ENCODE data around the gene GSTP1.
"Not testable (repeated sequence)": the region's sequence is repeated elsewhere in the genome, so short reads cannot be mapped to it uniquely, and the experiment has no call there.

The GSTP1 gene

GRCh38 chr11:67594480-67594879 lies 10.9 kb downstream of the GSTP1 start:
- DNase-seq (ENCODE audit: insufficient read length, low spot score) = no peak
- FAIRE-seq = no peak

GRCh38 chr11:67596753-67597300 lies 13.2 kb downstream of the GSTP1 start:
- FAIRE-seq = no peak
- no peak for DNase-seq (ENCODE audit: insufficient read length, low spot score)

GRCh38 chr11:67597458-67597857 lies 13.8 kb downstream of the GSTP1 start:
- FAIRE-seq; DNase-seq (ENCODE audit: insufficient read length, low spot score): not testable (repeated sequence)

- not testable (repeated sequence) for FAIRE-seq
These were observed 14.4 kb downstream of the GSTP1 start for GRCh38 chr11:67597963-67598362.

DNA sequence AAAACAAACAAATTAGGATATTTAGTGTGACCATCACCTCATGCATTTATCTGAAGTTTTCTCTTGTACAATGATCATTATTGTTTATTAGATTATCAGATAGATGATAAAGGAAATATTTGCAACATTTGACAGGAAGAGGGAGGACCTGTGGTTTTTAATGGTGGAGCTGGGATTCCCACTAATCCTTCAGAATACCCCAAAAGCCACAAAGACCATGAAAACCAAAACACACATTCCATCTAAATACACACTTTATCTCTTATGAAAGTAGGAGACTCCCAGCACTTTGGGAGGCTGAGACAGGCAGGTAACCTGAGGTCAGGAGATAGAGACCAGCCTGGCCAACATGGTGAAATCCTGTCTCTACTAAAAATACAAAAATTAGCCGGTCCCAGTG lies 15.5 kb downstream of the GSTP1 start:
- no peak for DNase-seq (ENCODE audit: insufficient read length, low spot score)
- no peak for FAIRE-seq

More at GRCh38 chr11:67597963-67598362, 14.4 kb downstream of the GSTP1 start:
- not testable (repeated sequence) for DNase-seq (ENCODE audit: insufficient read length, low spot score)

DNA sequence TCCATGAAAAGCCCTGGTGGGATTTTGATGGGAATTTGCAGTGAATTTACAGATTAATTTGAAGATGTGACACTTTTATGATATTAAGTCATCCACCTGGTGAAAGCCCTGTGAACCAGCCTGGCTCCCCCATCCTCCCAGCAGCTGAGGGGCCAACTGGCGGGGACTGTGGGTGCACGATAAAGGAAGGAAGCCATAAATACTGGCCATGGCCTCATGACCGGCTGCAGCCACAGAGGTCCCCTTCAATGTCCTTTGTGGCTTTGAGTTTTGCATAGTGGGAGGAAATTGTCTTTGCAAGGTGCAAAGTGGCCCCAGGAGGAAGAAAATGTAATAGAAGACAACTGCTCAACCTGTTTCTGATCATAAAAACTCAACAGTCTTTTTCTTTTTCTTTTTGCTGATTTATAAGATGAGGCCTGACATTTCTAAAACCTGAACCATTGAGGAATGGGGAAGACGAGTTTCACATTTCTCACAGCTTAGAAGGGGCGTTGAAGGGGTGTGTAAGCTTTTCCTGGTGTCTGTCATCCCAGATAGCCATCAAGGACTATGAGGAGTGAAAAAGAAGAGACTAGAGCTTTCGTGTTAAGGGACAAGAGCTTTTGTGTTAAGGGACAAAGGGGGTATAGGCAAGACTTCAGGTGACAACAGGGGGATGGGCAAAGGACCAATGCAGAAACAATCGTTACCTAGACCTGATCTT lies 16.9 kb downstream of the GSTP1 start:
- FAIRE-seq = no peak
- DNase-seq (ENCODE audit: insufficient read length, low spot score) = no peak

- DNase-seq (ENCODE audit: insufficient read length, low spot score) = no peak
- no peak for FAIRE-seq
These were observed 17.5 kb downstream of the GSTP1 start for GRCh38 chr11:67601098-67601497.

GRCh38 chr11:67604119-67604518 lies 20.5 kb downstream of the GSTP1 start:
- FAIRE-seq = not testable (repeated sequence)

DNA sequence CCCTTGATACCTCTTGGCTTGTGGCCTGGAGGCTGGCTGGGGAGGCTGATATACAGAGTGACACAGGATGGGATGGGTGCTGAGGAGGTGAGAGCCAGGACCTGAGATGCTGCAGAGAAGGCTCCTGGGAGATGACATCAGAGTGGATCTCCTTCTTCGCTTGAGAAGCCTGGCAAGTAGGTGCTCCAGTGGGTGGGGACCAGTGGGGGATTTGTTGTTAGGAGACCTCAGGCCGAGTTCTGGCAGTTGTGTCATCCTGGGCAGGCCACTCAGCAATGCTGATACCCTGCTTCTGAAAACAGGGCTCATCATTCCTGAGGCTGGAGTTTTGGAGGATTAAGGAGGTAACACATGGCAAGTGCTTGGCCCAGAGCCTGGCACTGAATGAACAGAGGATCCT lies 21.2 kb downstream of the GSTP1 start:
- no peak for DNase-seq (ENCODE audit: insufficient read length, low spot score)
- no peak for FAIRE-seq

More at GRCh38 chr11:67604119-67604518, 20.5 kb downstream of the GSTP1 start:
- DNase-seq (ENCODE audit: insufficient read length, low spot score) = not testable (repeated sequence)

DNA sequence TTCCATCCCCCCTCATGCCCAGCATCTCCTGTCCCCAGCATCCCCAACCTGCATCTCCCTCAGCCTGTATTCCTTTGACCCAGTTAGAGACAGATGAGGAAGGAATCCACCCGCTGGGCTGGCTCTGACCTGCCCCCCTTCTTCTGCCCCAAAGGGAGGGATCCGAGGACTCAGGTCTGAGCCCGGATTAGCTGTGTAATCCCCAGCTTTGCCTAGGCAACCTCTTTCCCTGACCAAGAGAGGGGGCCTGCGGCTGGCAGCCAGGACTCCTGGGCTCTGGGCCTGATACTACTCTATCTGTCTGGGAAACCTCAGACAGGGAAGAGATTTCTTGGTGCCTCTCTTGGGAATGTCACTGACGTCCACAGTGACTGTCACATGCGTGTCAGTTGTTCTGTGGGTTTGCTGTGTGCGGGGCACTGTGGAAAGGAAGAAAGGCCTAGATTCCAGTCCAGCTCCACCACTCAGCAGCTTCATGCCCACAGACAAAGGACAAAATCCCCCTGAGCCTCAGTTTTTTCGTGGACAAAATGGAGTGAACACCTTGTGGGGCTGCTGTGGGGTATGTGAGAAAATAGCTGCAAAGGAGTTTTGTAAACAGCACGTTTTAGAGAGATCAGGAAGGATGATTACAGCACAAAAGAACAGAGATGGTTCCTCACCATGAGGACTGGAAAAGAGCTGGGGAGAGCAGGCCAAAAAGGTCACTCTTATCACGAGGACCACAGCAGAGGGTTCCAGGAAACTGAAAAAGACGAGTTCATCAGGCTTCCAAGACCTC lies 21.8 kb downstream of the GSTP1 start:
- no peak for DNase-seq (ENCODE audit: insufficient read length, low spot score)
- FAIRE-seq = no peak

GRCh38 chr11:67606093-67606491 lies 22.5 kb downstream of the GSTP1 start:
- DNase-seq (ENCODE audit: insufficient read length, low spot score) (no peak), FAIRE-seq (no peak)

DNA sequence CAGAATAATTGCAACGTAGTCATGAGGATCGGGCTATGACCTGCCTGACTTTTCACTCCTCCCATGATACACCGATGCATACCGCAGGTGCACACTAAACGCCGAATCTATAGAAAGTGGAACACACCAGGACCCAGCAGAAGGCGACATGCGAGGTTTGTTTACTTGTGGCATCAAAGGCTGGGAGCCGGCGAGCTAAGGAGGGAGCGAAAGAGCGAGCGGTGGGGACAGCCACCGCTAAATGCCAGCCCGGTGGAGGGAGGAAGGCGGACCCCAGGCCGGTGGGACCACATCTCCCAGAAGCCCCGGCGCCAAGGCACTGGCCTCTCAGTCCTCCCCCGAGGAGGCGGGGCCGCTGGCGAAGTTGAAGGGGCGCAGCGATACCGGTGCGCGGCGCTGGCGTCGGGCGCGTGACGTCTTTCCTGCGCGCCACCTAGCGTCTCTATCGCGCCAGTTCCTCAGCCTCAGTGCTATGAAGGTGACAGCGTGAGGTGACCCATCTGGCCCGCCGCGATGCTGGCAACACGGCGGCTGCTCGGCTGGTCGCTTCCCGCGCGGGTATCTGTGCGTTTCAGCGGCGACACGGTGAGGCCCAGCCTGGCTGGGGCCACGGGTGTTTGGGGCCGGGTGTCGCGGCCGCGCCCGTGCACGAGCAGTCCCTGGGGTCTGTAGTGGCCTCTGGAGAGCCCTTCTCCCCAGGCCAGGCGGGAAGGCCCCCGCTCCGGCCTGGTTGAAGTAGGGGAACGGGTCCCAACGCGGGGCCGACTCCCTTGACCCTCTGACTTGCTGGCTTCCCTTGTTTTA lies 23.1 kb downstream of the GSTP1 start, which contains the start of gene NDUFV1:
NDUFV1 (plus strand) TSS at position 445 of the 804 bp plus-strand sequence; CDS start at position 514, 69 bp downstream.
- peak; percentile 99 for FAIRE-seq
- DNase-seq (ENCODE audit: insufficient read length, low spot score) = peak; percentile 99

DNA sequence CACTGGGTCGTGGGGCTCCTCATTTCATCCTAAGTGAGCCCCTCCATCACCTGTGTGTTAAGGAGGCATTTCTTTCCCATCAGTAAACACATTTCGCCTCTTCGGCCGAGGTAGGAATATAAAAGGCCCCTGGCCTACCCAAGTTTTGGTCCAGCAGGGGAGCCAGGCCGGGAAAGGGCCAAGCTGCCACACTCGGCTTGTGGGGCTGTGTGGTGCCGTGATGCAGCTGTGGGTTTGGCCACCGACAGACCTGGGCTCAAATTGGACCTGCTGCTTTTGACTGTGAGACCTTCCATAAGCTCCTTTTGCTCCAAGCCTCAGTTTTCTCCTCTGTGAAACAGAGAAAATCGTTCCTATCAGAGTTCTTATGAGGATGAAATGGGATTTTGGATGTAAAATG lies 23.9 kb downstream of the GSTP1 start:
- DNase-seq (ENCODE audit: insufficient read length, low spot score) (no peak), FAIRE-seq (no peak)

DNA sequence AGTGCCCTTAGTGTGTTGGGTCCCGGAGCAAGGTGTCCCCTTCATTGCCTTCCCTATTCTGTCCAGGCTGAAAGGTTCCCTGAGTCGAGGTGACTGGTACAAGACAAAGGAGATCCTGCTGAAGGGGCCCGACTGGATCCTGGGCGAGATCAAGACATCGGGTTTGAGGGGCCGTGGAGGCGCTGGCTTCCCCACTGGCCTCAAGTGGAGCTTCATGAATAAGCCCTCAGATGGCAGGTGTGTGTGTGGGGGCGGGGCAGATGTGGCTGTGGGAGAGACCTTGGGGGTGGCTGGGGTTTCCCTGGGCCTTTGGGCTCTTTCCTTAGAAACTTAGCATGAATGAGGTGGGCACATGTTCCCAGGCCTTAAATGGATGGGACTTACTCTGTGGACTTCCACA lies 24.9 kb downstream of the GSTP1 start:
- DNase-seq (ENCODE audit: insufficient read length, low spot score) (no peak), FAIRE-seq (no peak)

DNA sequence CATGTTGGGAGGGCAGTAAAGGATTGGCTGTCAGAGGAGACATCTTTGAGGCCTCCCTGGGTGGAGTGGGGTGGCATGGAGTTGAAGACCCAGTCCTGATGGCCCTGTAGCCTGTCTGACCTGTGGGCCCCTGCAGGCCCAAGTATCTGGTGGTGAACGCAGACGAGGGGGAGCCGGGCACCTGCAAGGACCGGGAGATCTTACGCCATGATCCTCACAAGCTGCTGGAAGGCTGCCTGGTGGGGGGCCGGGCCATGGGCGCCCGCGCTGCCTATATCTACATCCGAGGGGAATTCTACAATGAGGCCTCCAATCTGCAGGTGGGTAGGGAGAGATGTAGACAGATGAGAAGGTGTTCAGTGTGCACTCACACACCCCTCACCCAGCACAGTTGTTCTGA lies 25.7 kb downstream of the GSTP1 start:
- FAIRE-seq (no peak), DNase-seq (ENCODE audit: insufficient read length, low spot score) (no peak)

GRCh38 chr11:67610302-67610868 lies 26.8 kb downstream of the GSTP1 start:
- FAIRE-seq = no peak
- no peak for DNase-seq (ENCODE audit: insufficient read length, low spot score)

- DNase-seq (ENCODE audit: insufficient read length, low spot score) (no peak), FAIRE-seq (no peak)
These were observed 27.6 kb downstream of the GSTP1 start for GRCh38 chr11:67611165-67611564.

DNA sequence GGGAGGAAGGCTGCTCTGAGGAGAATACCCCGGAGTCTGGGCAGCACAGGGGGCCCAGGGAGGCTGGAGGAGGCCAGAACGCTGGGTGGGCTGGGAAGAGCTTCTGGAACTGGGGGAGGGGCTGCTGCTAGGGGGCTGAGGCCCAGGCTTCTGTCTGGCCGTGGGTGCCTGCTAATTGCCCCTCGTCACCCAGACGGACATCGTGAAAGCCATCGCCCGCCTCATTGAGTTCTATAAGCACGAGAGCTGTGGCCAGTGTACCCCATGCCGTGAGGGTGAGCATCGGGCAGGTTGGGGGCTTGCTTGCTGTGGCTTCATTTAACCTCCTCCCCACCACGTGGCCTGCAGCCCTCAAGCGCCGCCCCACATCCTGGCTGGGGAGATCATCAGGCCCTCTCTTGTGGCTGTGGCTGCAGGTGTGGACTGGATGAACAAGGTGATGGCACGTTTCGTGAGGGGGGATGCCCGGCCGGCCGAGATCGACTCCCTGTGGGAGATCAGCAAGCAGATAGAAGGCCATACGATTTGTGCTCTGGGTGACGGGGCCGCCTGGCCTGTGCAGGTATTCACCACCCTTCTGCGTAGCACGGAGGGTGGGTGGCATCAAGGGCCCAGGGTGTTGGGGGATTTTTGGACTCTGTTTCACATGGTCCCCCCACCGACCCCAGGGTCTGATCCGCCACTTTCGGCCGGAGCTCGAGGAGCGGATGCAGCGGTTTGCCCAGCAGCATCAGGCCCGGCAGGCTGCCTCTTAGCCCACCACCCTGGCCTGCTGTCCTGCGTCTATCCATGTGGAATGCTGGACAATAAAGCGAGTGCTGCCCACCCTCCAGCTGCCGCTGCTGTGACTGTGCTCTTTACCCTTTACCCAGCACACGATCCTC lies 28.3 kb downstream of the GSTP1 start:
- FAIRE-seq (no peak), DNase-seq (ENCODE audit: insufficient read length, low spot score) (no peak)

DNA sequence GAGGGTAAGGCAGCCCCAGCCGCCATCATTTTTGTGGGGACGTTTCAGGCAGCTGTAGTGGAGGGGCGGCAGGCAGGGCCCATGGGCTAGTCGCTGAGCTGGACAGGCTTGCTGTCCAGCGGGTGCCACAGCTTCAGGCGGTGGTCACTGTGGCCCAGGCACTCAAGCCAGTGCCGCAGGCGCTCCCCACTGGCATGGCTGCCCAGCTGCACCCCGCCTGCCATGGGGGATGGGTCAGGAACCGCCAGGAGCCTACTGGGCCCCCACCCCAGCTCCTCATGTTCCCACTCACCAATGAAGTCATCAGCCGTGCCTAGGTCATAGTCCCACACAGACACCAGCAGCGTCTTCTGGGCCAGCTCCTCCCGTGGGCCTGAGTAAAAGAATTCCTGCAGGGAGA lies 29.1 kb downstream of the GSTP1 start:
- DNase-seq (ENCODE audit: insufficient read length, low spot score) (no peak), FAIRE-seq (no peak)

Data from HTR-8/SVneo (cell line).